GM19468 (cell line): ENCODE measurements around the gene USP46.

Source experiments
- ATAC-seq: cut with Tn5 transposase; IDR thresholded peaks from one replicate; pipeline ENCODE4 v1.9.1; 2021; ENCODE audit warnings: mild to moderate bottlenecking, moderate library complexity, moderate number of reproducible peaks; ENCODE audit not compliant: unreplicated experiment; ENCODE audit errors: extremely low read depth

The USP46 gene

DNA sequence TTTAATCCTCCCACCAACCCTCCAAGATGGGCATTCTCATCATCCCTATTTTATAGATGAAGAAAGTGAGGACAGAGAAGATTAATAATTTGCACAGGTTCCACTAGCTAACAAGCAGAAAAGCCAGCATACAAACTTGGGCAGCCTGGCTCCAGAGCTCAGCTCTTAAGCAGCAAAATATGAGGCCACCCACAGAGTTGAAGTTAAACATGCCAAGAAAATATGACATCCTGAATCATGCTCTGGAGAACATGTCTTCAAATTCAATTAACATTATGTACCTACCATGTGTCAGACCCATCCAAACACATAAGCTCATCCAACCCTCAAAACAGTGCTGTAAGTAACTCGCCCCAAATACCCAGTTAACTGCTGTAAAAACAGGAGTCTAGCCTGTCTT lies 33.9 kb downstream of the USP46 start:
- no peak for ATAC-seq

DNA sequence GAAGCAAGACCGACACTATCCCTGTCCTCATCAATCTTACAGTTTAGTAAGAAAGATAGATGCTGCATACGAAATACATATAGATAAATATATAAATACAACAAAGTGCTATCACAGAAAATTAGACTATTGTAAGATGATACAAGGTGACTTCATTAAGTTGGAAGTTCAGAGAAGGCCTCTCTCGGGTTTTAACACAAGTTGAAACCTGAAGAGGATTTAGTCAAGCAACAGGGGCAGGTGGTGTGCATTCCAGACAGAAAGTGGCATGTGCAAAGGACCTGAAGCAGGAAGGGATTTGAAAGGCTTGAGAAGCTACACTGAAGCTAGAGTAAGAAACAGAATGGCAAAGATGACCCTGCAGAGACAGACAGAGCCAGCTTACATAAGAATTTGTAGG lies 36.5 kb downstream of the USP46 start:
- no peak for ATAC-seq

- no peak for ATAC-seq
These were observed 37.5 kb downstream of the USP46 start for GRCh38 chr4:52621567-52621966.

GRCh38 chr4:52619591-52619931 lies 39.5 kb downstream of the USP46 start:
- no peak for ATAC-seq

GRCh38 chr4:52618795-52619590 lies 40.1 kb downstream of the USP46 start:
- ATAC-seq, result no peak

DNA sequence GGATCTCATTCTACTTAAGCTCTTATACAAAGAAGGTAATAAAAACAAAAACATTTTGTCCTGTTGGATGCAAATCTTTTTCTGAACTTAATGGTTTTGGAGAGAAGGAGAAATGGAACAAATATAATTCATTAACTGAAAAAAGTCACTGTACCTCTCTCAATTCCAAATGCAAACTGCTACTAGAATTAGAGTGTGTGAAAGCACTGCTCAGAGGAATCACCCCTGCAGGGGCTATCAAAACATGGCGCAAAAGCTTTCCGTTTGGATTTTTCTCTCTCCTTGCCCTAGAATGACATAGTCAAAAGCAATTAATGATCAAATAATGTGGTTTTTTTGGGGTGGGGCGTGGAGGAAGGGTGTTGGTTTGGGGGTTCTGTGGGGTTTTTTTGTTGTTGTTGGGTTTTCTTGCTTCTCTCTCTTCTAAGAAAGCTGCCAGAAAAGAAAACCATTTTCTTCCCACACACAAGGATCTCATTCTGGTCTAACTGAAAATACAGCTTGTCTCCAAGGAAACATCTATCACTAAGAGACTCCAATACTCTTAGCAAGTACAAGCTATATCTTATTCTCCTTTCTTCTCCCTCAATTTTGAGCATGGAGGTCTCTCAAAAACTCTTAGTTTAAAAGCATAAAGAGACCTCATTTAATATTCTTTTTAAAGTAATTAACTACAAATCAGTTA lies 41.6 kb downstream of the USP46 start:
- no peak for ATAC-seq

DNA sequence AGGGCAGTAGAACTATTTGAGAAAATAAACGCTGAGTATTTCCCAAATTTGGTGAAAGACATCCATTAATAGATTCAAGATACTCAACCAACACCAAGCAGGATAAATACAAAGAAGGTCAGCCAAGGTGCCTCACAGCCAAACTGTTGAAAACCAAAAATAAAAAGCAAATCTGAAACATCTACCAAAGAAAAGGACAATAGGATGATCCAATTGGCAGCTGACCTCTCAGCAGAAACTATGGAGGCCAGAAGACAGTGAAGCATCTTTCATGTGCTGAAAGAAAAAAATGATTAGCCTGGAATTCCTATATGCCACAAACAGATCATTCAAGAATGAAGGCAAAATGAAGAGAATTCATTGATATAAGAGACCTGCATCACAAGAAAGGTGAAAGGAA lies 44.9 kb downstream of the USP46 start:
- ATAC-seq, result no peak

DNA sequence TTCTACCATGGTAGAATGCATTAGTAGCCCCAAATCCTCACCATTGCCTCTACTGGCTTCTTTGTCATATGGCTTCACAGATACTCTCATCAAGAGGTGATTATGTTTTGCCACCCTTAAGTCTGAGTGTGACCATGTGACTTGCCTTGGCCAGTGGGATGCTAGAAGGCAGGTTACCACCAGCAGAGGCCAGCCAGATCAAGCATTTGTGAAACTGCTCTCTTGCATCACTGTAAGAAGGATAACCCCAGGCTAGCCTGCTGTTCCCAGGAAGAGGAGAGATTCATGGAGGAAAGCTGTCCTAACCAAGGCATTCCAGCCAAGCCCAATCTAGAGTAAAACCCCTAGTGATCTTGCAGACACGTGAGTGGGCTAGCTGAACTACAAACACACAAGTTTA lies 46.8 kb downstream of the USP46 start:
- no peak for ATAC-seq

DNA sequence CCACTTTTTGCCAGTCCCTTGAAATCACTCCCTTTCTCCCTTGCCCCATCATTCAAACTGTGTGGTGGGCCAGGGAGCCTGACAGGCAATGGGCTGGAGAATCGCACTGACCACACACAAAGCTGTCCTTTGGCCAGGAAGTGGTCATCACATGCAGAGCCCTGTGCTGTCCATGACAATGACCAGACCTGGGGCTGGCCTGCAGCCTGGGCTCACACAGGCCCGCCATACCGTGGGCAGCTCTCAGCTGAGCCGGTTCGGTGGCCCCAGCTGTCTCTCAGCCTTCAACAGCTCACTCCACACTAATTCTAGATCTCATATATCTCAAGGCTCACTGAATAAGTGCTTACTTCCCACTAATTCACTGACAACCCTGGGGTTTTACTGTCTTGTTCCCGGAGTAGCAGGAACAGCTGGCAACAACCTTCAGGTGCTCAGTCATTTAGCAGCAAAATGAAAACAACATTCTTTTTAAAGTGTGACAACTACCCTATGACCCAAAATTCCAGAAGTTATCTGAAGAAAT lies 48.0 kb downstream of the USP46 start:
- no peak for ATAC-seq

GRCh38 chr4:52606726-52607125 lies 52.4 kb downstream of the USP46 start:
- no peak for ATAC-seq

GRCh38 chr4:52606040-52606439 lies 53.1 kb downstream of the USP46 start:
- no peak for ATAC-seq

DNA sequence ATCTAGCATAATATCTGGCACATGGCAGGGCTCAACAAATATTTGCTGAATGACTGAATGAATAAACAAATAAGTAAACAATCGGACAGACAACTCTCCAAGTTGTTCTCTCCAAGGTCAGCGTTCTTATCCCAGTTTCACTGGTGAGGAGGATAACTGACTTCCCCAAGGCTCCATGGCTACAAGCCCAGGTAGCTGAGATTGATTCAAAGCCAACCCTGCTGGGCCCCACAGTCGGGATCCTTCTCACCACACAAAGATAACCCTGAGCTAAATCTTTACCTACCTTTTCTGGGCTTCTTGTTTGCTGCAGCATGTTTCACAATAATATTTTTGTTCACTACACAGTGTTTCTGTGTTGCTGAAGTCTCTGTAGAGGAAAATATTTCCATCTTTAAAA lies 54.9 kb downstream of the USP46 start:
- no peak for ATAC-seq

- no peak for ATAC-seq
These were observed 58.8 kb downstream of the USP46 start for GRCh38 chr4:52600275-52600674.

DNA sequence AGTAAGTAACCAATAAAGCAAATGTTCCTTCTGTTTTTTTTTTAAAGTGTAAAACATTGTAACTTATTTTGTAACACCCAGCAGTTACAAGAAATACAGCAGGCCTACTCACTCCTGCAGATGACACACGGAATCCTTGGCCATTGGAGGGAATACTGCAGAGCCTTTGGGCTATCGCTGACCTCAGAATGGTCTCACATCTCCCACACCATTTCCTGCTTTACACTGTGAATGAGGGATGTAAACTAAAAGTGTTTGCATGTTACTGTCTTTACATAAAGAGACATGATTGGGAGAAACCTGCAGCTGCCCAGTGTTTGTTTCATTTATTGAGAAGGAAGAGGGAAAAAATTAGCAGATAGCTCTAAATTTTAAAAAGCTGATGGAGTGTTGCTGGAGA lies 64.1 kb downstream of the USP46 start:
- ATAC-seq, result no peak

DNA sequence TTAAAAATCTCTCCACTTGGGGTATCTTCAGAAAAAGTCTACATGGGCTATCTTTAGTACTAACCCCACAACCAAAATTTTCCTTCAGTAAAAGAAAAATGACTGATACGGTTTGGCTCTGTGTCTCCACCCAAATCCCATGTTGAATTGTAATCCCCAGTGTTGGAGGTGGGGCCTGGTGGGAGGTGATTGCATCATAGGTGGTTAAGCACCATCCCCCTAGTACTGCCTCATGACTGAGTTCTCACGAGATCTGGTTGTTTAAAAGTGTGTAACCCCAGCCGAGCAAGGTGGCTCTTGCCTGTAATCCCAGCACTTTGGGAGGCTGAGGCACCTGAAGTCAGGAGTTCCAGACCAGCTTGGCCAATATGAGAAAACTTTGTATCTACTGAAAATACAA lies 66.8 kb downstream of the USP46 start:
- ATAC-seq, result no peak

DNA sequence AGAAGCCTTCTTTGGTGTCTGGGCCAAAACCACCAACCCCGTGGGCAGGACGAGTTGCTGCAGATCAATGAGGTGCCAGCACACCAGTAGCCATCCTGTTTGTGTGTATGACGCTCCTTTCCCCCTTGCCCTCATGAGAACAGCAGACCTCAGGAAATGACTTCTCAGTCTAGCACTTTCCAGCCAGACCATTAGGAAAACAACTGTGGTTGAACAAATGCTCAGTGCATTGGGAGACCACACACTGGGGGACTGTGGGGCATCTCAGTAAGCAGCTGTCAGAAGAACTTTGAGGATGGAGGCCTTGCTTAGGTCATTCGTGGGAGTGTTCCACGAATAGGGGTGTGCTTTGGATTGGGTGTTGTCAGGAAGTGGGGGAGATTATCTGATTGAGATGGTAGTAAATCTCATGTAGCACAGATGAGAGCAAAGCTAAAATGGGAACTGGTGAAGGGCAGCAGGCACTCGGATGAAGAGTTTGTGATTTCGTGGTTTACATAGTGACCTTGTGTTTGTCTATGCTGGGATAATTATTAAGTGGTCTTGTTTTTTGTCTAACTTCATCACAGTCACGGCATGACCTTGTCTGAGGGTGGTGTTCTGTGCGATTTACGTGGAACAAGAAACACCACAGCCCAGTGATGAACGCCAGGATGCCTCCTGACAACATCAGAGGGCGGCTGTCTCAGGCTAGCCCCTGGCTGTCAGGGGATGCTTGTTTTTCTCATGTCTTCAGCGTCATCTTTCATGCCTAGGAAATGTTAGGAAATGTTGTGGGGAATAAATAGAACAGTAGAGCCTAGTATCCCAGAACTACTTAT lies 70.1 kb downstream of the USP46 start:
- no peak for ATAC-seq

- no peak for ATAC-seq
These were observed 71.0 kb downstream of the USP46 start for GRCh38 chr4:52588097-52588496.

- ATAC-seq, result no peak
These were observed 73.0 kb downstream of the USP46 start for GRCh38 chr4:52586069-52586468.

GRCh38 chr4:52585379-52585778 lies 73.7 kb downstream of the USP46 start:
- ATAC-seq, result no peak

DNA sequence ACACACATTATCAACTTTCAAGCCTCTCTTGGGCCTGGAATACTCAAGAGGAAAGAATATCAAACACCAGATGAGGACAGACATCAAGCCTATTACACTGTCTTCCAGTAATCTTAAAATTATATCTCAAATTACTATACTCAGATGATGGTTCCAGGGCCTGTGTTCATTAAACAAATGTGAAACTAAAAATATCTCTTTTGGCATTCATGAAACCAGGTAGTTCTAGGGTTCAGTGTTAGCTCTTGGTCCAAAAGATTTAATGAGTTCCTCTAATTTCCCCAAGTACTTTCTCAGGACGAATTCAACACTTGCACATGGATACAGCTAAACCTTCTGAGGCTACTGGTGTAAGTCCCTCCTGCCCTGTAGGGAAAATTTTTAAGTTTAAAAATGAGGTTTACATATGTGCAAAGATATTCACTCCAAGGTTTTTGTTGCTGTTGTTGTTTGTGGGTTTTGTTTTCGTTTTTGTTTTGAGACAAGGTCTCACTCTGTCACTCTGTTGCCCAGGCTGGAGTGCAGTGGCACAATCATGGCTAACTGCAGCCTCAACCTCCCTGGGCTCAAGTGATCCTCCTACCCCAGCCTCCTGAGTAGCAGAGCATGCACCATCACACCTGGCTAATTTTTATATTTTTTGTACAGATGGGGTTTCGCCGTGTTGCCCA lies 79.4 kb downstream of the USP46 start:
- no peak for ATAC-seq
